ENCODE data around the gene LRRC52. TPM values are rescaled to one million over a fixed set of nuclear protein-coding genes. Genes with fewer than 3 reads are reported as not detected.

LRRC52 gene
- total RNA-seq, 1 donor from 2014 or later = not detected

DNA sequence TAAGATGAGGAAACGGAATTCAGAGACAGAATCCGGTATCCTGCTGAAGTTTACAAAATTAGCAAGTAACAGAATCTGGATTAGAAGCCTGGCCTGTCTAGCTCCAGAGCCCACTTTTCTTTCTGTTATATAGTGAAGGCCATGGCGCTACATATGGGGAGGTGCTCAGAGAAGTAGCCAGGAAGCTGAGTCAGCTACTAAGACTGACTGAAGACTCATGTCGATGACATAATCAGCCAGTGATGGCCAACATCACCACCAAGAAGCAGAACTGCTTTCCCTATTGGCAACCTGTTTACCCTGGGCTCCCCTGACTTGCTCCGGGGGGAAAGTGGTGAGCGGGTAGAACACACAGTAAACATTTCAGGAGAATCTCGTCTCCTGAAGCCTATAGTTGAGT, 18.8 kb downstream of the LRRC52 start:
- Mint-ChIP-seq H3K27me3 (ENCODE audit: low read depth) (peaks cover 33% of the 10 kb centered on the region), H3K27ac (ENCODE audit: unreplicated experiment) (no peak overlapping the region), H3K4me1 (ENCODE audit: low read depth) (no peaks in the 10 kb centered on the region), H3K4me3 (ENCODE audit: unreplicated experiment) (no peak overlapping the region), H3K36me3 (ENCODE audit: low read depth) (no peaks in the 10 kb centered on the region), H3K9me3 (ENCODE audit: low read depth) (no peaks in the 10 kb centered on the region)
- TF ChIP-seq, protein P1, sequence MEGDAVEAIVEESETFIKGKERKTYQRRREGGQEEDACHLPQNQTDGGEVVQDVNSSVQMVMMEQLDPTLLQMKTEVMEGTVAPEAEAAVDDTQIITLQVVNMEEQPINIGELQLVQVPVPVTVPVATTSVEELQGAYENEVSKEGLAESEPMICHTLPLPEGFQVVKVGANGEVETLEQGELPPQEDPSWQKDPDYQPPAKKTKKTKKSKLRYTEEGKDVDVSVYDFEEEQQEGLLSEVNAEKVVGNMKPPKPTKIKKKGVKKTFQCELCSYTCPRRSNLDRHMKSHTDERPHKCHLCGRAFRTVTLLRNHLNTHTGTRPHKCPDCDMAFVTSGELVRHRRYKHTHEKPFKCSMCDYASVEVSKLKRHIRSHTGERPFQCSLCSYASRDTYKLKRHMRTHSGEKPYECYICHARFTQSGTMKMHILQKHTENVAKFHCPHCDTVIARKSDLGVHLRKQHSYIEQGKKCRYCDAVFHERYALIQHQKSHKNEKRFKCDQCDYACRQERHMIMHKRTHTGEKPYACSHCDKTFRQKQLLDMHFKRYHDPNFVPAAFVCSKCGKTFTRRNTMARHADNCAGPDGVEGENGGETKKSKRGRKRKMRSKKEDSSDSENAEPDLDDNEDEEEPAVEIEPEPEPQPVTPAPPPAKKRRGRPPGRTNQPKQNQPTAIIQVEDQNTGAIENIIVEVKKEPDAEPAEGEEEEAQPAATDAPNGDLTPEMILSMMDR (IDR thresholded peaks at IDR 0.05) = no peak
- no peak for DNase-seq (ENCODE audit: low spot score)

DNA sequence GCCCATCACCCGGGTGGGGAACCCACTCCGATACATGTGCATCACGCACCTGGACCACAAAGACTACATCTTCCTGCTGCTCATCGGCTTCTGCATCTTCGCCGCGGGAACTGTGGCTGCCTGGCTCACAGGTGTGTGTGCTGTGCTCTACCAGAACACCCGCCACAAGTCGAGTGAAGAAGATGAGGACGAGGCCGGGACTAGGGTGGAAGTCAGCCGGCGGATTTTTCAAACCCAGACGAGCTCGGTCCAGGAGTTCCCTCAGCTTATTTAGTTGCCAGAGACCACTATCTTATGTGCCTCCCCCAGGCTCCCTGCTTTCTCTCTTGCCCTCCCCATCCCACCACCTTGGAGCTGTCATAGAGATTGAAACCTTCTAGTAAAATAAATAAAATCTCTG, 19.8 kb downstream of the LRRC52 start:
- Mint-ChIP-seq H3K4me3 (ENCODE audit: unreplicated experiment) (no peak overlapping the region), H3K27ac (ENCODE audit: unreplicated experiment) (no peak overlapping the region), H3K4me1 (ENCODE audit: low read depth) (no peaks in the 10 kb centered on the region), H3K9me3 (ENCODE audit: low read depth) (no peaks in the 10 kb centered on the region), H3K27me3 (ENCODE audit: low read depth) (peaks cover 35% of the 10 kb centered on the region), H3K36me3 (ENCODE audit: low read depth) (no peaks in the 10 kb centered on the region)
- TF ChIP-seq, protein P1 (IDR thresholded peaks at IDR 0.05) = no peak
- no peak for DNase-seq (ENCODE audit: low spot score)

DNA sequence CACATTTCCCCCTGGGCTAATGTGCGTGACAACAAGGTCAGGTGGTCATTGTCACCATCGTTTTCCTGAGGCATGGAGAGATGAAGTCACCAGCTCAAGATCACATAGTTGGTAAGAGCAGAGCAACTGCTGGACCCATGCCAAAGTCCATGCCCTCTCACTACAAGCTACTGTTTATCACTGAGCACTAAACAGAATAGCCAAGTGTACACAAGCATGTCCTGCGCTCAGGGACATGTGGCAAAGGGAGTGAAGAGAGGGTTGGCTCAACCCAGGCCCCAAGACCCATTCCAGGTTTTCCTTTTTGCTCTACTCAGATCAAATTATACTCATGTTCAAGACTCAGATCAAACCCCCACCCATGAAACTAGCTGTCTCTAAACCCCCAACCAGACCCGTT, 20.8 kb downstream of the LRRC52 start:
- H3K27me3 Mint-ChIP-seq (ENCODE audit: low read depth) = peaks cover 38% of the 10 kb centered on the region
- H3K9me3 Mint-ChIP-seq (ENCODE audit: low read depth) = no peaks in the 10 kb centered on the region
- TF ChIP-seq, protein P1 (IDR thresholded peaks at IDR 0.05) = no peak
- no peak overlapping the region for H3K4me3 Mint-ChIP-seq (ENCODE audit: unreplicated experiment)
- H3K36me3 Mint-ChIP-seq (ENCODE audit: low read depth) = no peaks in the 10 kb centered on the region
- no peak for DNase-seq (ENCODE audit: low spot score)
- no peaks in the 10 kb centered on the region for H3K4me1 Mint-ChIP-seq (ENCODE audit: low read depth)
- H3K27ac Mint-ChIP-seq (ENCODE audit: unreplicated experiment) = no peak overlapping the region

DNA sequence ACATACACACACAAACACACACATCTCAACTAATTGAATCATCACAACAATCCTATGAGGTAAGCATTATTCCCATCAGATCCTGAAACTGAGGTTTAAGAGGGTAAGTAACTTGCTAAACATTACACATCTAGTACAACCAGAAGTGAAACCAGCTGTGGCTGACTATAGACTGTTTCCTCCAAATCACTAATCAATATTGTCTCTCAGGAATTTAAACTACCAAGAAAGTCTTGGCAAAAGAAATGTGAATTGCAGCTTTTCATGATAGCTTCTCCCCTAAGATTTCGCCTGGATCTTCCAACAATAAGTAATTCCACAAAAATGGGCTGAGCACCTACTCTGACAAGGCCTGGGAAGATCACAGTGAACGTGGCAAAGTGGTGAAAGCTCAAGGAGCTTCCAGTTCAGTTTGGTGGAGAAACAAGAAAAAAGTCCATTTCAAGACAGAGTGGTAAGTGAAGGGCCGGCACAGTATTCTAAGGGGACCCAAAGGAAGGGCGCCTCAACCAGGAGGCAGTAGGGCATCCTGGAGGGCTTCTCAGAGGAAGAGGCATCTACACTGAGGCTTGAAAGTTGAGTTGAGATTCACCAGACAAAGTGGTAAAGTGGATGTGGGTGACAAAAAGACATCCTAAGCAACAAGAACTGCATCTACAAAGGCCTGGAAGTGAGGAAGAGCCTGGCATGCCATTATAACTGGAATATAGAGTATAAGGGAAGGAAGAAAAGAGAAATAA, 22.1 kb downstream of the LRRC52 start:
- Mint-ChIP-seq H3K4me3 (ENCODE audit: unreplicated experiment) (no peak overlapping the region), H3K9me3 (ENCODE audit: low read depth) (no peaks in the 10 kb centered on the region), H3K27ac (ENCODE audit: unreplicated experiment) (no peak overlapping the region), H3K27me3 (ENCODE audit: low read depth) (peaks cover 43% of the 10 kb centered on the region), H3K4me1 (ENCODE audit: low read depth) (no peaks in the 10 kb centered on the region), H3K36me3 (ENCODE audit: low read depth) (no peaks in the 10 kb centered on the region)
- DNase-seq (ENCODE audit: low spot score) = no peak
- TF ChIP-seq, protein P1 (IDR thresholded peaks at IDR 0.05) = no peak

DNA sequence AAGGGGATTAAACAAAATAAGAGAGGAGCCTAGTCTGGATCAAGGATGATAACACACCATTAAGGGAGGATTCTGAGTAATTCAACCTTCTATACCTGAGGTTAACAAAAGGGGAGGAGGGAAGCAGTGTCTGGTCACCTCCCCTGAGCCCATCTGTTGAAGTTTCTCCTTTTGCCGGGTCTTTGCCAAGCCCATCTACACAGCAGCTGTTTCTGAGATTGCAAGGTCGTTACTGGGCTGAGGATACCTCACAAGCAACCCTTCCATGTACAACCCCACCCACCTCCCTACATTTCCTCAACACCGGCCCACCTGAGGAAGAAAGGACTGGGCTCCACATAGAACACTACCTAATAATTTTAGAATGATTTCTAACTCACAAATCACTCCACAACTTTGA, 26.3 kb downstream of the LRRC52 start:
- H3K4me1 Mint-ChIP-seq (ENCODE audit: low read depth) = no peaks in the 10 kb centered on the region
- no peak overlapping the region for H3K27ac Mint-ChIP-seq (ENCODE audit: unreplicated experiment)
- no peaks in the 10 kb centered on the region for H3K9me3 Mint-ChIP-seq (ENCODE audit: low read depth)
- H3K27me3 Mint-ChIP-seq (ENCODE audit: low read depth) = peaks cover 43% of the 10 kb centered on the region
- no peaks in the 10 kb centered on the region for H3K36me3 Mint-ChIP-seq (ENCODE audit: low read depth)
- no peak overlapping the region for H3K4me3 Mint-ChIP-seq (ENCODE audit: unreplicated experiment)
- TF ChIP-seq, protein P1 (IDR thresholded peaks at IDR 0.05) = no peak
- no peak for DNase-seq (ENCODE audit: low spot score)
